Neural progenitor cell (in vitro differentiated cells): ENCODE results near the gene STXBP5.

Experiments used
- EZH2 ChIP-seq: fragments of 200-600 bp; sonication (generic); IDR thresholded peaks from 2 replicates; pipeline ENCODE4 v1.6.1; 2017; ENCODE audit warnings: antibody characterized with exemption, mild to moderate bottlenecking, moderate library complexity
- TF ChIP-seq, protein P1 (sequence below): fragments of 200-600 bp; sonication (generic); IDR thresholded peaks from 2 replicates; pipeline ENCODE4 v1.5.1; 2017; ENCODE audit warnings: antibody characterized with exemption, mild to moderate bottlenecking

DNA sequence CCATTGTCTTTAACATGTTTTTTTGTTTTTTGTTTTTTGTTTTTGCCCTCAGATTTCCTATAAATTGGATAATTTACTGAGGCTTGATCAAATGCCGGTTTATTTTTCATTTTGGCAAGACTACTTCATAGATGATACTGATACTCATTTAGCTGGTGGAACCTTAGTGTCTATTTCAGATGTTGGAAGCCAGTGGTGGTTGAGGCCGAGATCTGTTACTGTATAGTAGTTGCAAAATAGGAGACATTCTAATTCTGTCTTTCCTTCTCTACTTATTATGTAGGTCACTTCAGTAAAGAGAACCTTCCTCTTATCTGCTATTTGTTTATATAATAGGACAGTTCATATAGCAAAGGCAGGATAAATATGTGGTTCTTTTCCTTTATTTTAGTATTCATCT lies 63.4 kb downstream of the STXBP5 start:
- TF ChIP-seq, protein P1, sequence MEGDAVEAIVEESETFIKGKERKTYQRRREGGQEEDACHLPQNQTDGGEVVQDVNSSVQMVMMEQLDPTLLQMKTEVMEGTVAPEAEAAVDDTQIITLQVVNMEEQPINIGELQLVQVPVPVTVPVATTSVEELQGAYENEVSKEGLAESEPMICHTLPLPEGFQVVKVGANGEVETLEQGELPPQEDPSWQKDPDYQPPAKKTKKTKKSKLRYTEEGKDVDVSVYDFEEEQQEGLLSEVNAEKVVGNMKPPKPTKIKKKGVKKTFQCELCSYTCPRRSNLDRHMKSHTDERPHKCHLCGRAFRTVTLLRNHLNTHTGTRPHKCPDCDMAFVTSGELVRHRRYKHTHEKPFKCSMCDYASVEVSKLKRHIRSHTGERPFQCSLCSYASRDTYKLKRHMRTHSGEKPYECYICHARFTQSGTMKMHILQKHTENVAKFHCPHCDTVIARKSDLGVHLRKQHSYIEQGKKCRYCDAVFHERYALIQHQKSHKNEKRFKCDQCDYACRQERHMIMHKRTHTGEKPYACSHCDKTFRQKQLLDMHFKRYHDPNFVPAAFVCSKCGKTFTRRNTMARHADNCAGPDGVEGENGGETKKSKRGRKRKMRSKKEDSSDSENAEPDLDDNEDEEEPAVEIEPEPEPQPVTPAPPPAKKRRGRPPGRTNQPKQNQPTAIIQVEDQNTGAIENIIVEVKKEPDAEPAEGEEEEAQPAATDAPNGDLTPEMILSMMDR, result no peak
- no peak for TF ChIP-seq EZH2
